Measurements from ENCODE around the gene WNT7B.

- no peak for TF ChIP-seq POLR2AphosphoS5 (IDR thresholded peaks at IDR 0.05; ENCODE audit: low read depth)
- TF ChIP-seq CTCF (conservative IDR thresholded peaks at IDR 0.05; ENCODE audit: low read depth in 2 of 2): no peak
- no peak for TF ChIP-seq EZH2 (IDR thresholded peaks at IDR 0.05; ENCODE audit: low read depth, unreplicated experiment)
- TF ChIP-seq NANOG (IDR thresholded peaks at IDR 0.05; ENCODE audit: borderline replicate concordance): no peak
- TF ChIP-seq EZH2phosphoT487 (IDR thresholded peaks at IDR 0.05; ENCODE audit: unreplicated experiment): no peak
- no peak for TF ChIP-seq ETS1 (IDR thresholded peaks at IDR 0.05)
- no peak for TF ChIP-seq CREB1 (CRISPR knock-in tag; IDR thresholded peaks at IDR 0.05; ENCODE audit: low read depth)
- TF ChIP-seq REST (IDR thresholded peaks at IDR 0.05; ENCODE audit: unreplicated experiment): no peak
- TF ChIP-seq JUNB (IDR thresholded peaks at IDR 0.05; ENCODE audit: unreplicated experiment): no peak
- TF ChIP-seq STAT1 (IDR thresholded peaks at IDR 0.05; ENCODE audit: unreplicated experiment): no peak
- TF ChIP-seq ZNF114 (CRISPR knock-in tag; IDR thresholded peaks at IDR 0.05): no peak
- TF ChIP-seq ZNF462 (CRISPR knock-in tag; IDR thresholded peaks at IDR 0.05): no peak
- TF ChIP-seq ZNF331 (CRISPR knock-in tag; IDR thresholded peaks at IDR 0.05; ENCODE audit: low read depth): no peak
These were observed at the start of gene WNT7B for GRCh38 chr22:45977003-45977411.

Data from GM23338 (cell line).